SHP77 treated with DMSO at 0.1 percent for 48 hours (cell line): ENCODE data around the gene WDR76.
A peak's percentile ranks its signal among the peaks of the same experiment; 100 is the strongest.

Experiments used
- DNase-seq: peaks from one replicate; lab custom pipeline; 2025; lab: John Stamatoyannopoulos, UW

The WDR76 gene

GRCh38 chr15:43878446-43878845, 51.6 kb downstream of the WDR76 start:
- no peak for DNase-seq

- DNase-seq: no peak
Observed at GRCh38 chr15:43879386-43880355, 52.9 kb downstream of the WDR76 start.

GRCh38 chr15:43880406-43881194, 53.8 kb downstream of the WDR76 start:
- DNase-seq: no peak

- DNase-seq: no peak
Observed at GRCh38 chr15:43881245-43881644, 54.4 kb downstream of the WDR76 start.

GRCh38 chr15:43881944-43882343, 55.1 kb downstream of the WDR76 start:
- DNase-seq: peak; percentile 6

- no peak for DNase-seq
Observed at GRCh38 chr15:43883571-43883970, 56.8 kb downstream of the WDR76 start.

GRCh38 chr15:43886558-43886957, 59.8 kb downstream of the WDR76 start:
- DNase-seq: no peak

- DNase-seq: no peak
Observed at GRCh38 chr15:43887901-43888300, 61.1 kb downstream of the WDR76 start.

- no peak for DNase-seq
Observed at GRCh38 chr15:43889042-43889441, 62.2 kb downstream of the WDR76 start.

- DNase-seq: no peak
Observed at GRCh38 chr15:43893956-43894355, 67.2 kb downstream of the WDR76 start.

- DNase-seq: no peak
Observed at GRCh38 chr15:43895586-43895985, 68.8 kb downstream of the WDR76 start.

GRCh38 chr15:43896543-43896942, 69.7 kb downstream of the WDR76 start:
- no peak for DNase-seq

- DNase-seq: no peak
Observed at GRCh38 chr15:43898891-43899290, 72.1 kb downstream of the WDR76 start.

- DNase-seq: no peak
Observed at GRCh38 chr15:43899928-43900327, 73.1 kb downstream of the WDR76 start.

- DNase-seq: no peak
Observed at GRCh38 chr15:43900996-43901395, 74.2 kb downstream of the WDR76 start.

- no peak for DNase-seq
Observed at GRCh38 chr15:43901495-43901894, 74.7 kb downstream of the WDR76 start.

GRCh38 chr15:43903864-43904290, 77.1 kb downstream of the WDR76 start:
- DNase-seq: peak; percentile 16

GRCh38 chr15:43905755-43906154, 79.0 kb downstream of the WDR76 start:
- DNase-seq: no peak

- DNase-seq: no peak
Observed at GRCh38 chr15:43908516-43909050, 81.8 kb downstream of the WDR76 start.

GRCh38 chr15:43911235-43911781, 84.5 kb downstream of the WDR76 start:
- no peak for DNase-seq

- DNase-seq: no peak
Observed at GRCh38 chr15:43912208-43912607, 85.4 kb downstream of the WDR76 start.

GRCh38 chr15:43913026-43913780, 86.4 kb downstream of the WDR76 start:
- DNase-seq: no peak
